Measurements from ENCODE around the gene SIAH2. TPM values are rescaled to one million over a fixed set of nuclear protein-coding genes. Genes with fewer than 3 reads are reported as not detected.

SIAH2 gene
- total and polyA plus RNA-seq, 2 of the 8 experiments (the other 6 are each of a cell fraction or from before 2014, with no cell fraction given) = 23.9 to 34.2 TPM

DNA sequence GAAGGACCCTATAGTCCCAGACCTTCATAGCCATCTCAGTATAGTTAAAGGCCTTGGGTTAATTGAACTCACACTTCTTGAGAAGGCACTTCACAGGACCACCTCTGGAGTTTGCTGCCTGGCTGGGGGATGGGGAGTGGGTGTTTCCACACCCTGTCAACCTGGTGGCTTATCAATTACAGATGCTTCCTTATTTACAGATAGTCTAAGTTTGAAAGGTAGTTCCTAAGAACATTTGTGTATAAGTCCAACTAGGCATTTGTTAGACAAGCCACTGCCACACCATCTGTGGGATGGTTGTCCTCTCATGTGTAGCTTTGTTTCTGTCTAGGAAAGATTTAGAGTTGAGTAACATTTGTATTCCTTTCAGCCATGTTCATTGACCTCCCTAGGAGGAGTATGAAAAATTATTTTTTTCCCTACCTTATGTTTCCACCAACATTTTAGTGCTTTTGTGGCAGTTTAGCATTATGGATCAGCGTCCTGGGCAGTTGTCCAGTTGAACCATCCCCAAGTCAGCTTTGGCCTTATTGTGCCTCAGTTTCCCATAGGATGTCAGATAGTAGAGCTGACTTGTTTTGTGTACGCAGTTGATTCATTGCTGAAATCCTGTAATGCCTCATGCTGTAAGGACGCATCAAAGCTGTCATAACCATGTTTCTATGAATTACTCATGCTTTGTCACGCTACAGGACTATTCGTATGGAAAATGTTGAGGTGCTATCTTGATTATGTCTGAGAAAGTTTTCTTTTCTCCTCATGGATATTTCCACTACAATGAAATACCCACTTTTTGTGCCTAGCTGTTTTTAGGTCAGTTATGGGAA, 21.2 kb upstream of the SIAH2 start:
- H3K79me2 ChIP-seq (ENCODE audit: control insufficient read depth in 1 of 2, insufficient read depth in 2 of 2, low read length in 2 of 2) = no peaks in the 10 kb centered on the region
- no peak overlapping the region for H3K4ac ChIP-seq (replicated peaks; ENCODE audit: insufficient read length, low read depth, low read length)
- no peak overlapping the region for H3K9ac ChIP-seq (replicated peaks in 1 of 4; ENCODE audit: extremely low read depth in 1 of 4, low read depth in 3 of 4, low read length in 3 of 4)
- H3K4me1 ChIP-seq (replicated peaks in 1 of 4; ENCODE audit: control insufficient read depth in 3 of 4, insufficient read depth in 4 of 4, low read length in 3 of 4) = no peaks in the 10 kb centered on the region
- no peaks in the 10 kb centered on the region for H3K79me1 ChIP-seq (ENCODE audit: low read depth, low read length)
- FAIRE-seq (no peak), DNase-seq (ENCODE audit: low read depth in 1 of 2, low spot score in 2 of 2) (no peak)
- H3K36me3 ChIP-seq (ENCODE audit: control insufficient read depth in 2 of 4, insufficient read depth in 4 of 4, low read length in 3 of 4) = no peaks in the 10 kb centered on the region
- H3K4me2 ChIP-seq (ENCODE audit: insufficient read depth in 1 of 2, low read depth in 2 of 2, low read length in 2 of 2) = no peak overlapping the region
- ChIA-PET POLR2A (ENCODE audit: partially characterized antibody) (no interaction called here), CTCF (ENCODE audit: partially characterized antibody) (interaction anchor here (0.8 to 1.5 kb wide), 4 partner anchors 10 to 141 kb away, joined by 3 to 4 read pairs (median 3); no protein-coding TSS in a partner anchor)
- 87% methylated on average over 5 of the region's 5 CpGs; no CpG with 5 or more reads in 1 of the 2 experiments for WGBS, 2 experiments (ENCODE audit: extremely low coverage in 1 of 2, insufficient coverage in 1 of 2, insufficient read length in 1 of 2, insufficient replicate concordance in 2 of 2, low coverage in 1 of 2, low lambda C conversion rate in 2 of 2, missing lambda C conversion rate in 1 of 2)
- H3K18ac ChIP-seq (ENCODE audit: extremely low read depth, low read length) = no peak overlapping the region
- H2BK5ac ChIP-seq (ENCODE audit: low read depth, low read length) = no peak overlapping the region
- no peak overlapping the region for H3K14ac ChIP-seq (ENCODE audit: insufficient read length)
- TF ChIP-seq TCF12 (IDR thresholded peaks at IDR 0.05; ENCODE audit: low read depth, low read length) (no peak), CHD2 (IDR thresholded peaks at IDR 0.05; ENCODE audit: low read length) (no peak), SIN3A (conservative IDR thresholded peaks at IDR 0.05 in 1 of 2, IDR thresholded peaks at IDR 0.05 in 1 of 2; ENCODE audit: low read depth in 1 of 2, low read length in 2 of 2) (no peak), ASH2L (IDR thresholded peaks at IDR 0.05; ENCODE audit: low read length) (no peak), BACH1 (IDR thresholded peaks at IDR 0.05; ENCODE audit: low read length) (no peak), RFX5 (IDR thresholded peaks at IDR 0.05; ENCODE audit: borderline replicate concordance, low read depth, low read length) (no peak), GTF2F1 (IDR thresholded peaks at IDR 0.05; ENCODE audit: borderline replicate concordance, low read depth, low read length) (no peak)
- H2BK20ac ChIP-seq (ENCODE audit: low read length) = no peak overlapping the region
- no peak overlapping the region for H2BK15ac ChIP-seq (ENCODE audit: low read length)
- no peak overlapping the region for H2BK12ac ChIP-seq (ENCODE audit: low read depth, low read length)
- no peak overlapping the region for H2AK5ac ChIP-seq (ENCODE audit: low read depth, low read length)
- H3K27me3 ChIP-seq (replicated peaks in 1 of 4; ENCODE audit: control insufficient read depth in 3 of 4, extremely low read depth in 1 of 4, insufficient read depth in 3 of 4, low read length in 3 of 4) = no peaks in the 10 kb centered on the region; a peak in 1 of 7 replicates
- H4K91ac ChIP-seq (replicated peaks; ENCODE audit: insufficient read length, low read length) = no peak overlapping the region
- no peaks in the 10 kb centered on the region for H3K23me2 ChIP-seq (ENCODE audit: low read depth, low read length)
- H4K8ac ChIP-seq (ENCODE audit: extremely low read depth, insufficient read depth, low read length) = no peak overlapping the region
- no peaks in the 10 kb centered on the region for H3K9me3 ChIP-seq (ENCODE audit: insufficient read depth in 2 of 2, low read depth in 1 of 2, low read length in 1 of 2)
- no peak overlapping the region for H3K56ac ChIP-seq (replicated peaks; ENCODE audit: insufficient read length, low read depth, low read length)
- no peak overlapping the region for H3K27ac ChIP-seq (ENCODE audit: low read depth, low read length)
- no peak overlapping the region for H3K23ac ChIP-seq (ENCODE audit: insufficient read length)
- H3K4me3 ChIP-seq (ENCODE audit: extremely low read depth in 1 of 4, insufficient read depth in 2 of 4, low read depth in 3 of 4, low read length in 4 of 4) = no peak overlapping the region
- H4K20me1 ChIP-seq (replicated peaks in 1 of 2; ENCODE audit: control insufficient read depth in 1 of 2, insufficient read depth in 2 of 2, low read length in 2 of 2) = no peaks in the 10 kb centered on the region
- no peak overlapping the region for H2AFZ ChIP-seq (ENCODE audit: low read length)
- no peak overlapping the region for H2BK120ac ChIP-seq (replicated peaks; ENCODE audit: low read depth, low read length)
- no peak overlapping the region for H4K5ac ChIP-seq (ENCODE audit: insufficient read length, low read depth, low read length)
